DND-41 (cell line): ENCODE results near the gene GCNT3.

Experiments
- CTCF ChIP-seq: IDR thresholded peaks from 2 replicates; pipeline ENCODE4 v1.5.1; 2012; ENCODE audit warnings: borderline replicate concordance, low read length, moderate library complexity, mild to moderate bottlenecking; ENCODE audit not compliant: poor library complexity, severe bottlenecking; ENCODE audit errors: extremely low read depth
- EZH2 ChIP-seq: IDR thresholded peaks from 3 replicates; pipeline ENCODE4 v1.6.1; 2012; ENCODE audit warnings: borderline replicate concordance, low read depth, mild to moderate bottlenecking, moderate library complexity, low read length, inconsistent platforms; ENCODE audit not compliant: severe bottlenecking

- TF ChIP-seq CTCF (no peak), EZH2 (no peak)
Measured at GRCh38 chr15:59594493-59594942, 17.1 kb upstream of the GCNT3 start.
